ENCODE data around the gene TRIML1. TPM values are rescaled to one million over a fixed set of nuclear protein-coding genes. Genes with fewer than 3 reads are reported as not detected.

The TRIML1 gene
- total RNA-seq, 1 donor from 2014 or later = not detected

DNA sequence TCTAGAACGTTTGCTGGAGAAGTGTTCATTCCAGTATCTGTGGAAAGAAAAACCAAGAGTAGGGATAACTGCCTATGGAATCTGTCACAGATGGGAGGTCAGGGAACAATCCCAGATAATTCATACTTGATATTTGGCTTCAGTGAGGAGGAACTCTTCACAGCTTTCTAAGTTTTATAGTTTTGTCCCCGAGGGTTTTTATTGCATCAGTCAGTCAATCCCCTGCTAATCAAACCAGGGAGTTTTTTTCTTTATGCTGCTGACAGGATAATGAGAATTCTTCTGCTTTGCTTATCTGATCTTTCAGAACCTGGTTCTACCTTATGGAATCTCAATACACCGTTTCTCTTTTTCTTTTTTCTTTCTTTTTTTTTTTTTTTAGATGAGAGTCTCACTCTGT is 29.2 kb upstream of the TRIML1 start:
- Mint-ChIP-seq H3K27me3 (ENCODE audit: low read depth) (no peaks in the 10 kb centered on the region), H3K36me3 (ENCODE audit: low read depth) (no peaks in the 10 kb centered on the region), H3K4me3 (ENCODE audit: unreplicated experiment) (no peak overlapping the region), H3K4me1 (ENCODE audit: low read depth) (peaks cover 37% of the 10 kb centered on the region), H3K27ac (ENCODE audit: unreplicated experiment) (peak overlapping the region; percentile 24), H3K9me3 (ENCODE audit: low read depth) (no peaks in the 10 kb centered on the region)
- DNase-seq (ENCODE audit: low spot score) = no peak
- TF ChIP-seq, protein P1, sequence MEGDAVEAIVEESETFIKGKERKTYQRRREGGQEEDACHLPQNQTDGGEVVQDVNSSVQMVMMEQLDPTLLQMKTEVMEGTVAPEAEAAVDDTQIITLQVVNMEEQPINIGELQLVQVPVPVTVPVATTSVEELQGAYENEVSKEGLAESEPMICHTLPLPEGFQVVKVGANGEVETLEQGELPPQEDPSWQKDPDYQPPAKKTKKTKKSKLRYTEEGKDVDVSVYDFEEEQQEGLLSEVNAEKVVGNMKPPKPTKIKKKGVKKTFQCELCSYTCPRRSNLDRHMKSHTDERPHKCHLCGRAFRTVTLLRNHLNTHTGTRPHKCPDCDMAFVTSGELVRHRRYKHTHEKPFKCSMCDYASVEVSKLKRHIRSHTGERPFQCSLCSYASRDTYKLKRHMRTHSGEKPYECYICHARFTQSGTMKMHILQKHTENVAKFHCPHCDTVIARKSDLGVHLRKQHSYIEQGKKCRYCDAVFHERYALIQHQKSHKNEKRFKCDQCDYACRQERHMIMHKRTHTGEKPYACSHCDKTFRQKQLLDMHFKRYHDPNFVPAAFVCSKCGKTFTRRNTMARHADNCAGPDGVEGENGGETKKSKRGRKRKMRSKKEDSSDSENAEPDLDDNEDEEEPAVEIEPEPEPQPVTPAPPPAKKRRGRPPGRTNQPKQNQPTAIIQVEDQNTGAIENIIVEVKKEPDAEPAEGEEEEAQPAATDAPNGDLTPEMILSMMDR (IDR thresholded peaks at IDR 0.05) = no peak

DNA sequence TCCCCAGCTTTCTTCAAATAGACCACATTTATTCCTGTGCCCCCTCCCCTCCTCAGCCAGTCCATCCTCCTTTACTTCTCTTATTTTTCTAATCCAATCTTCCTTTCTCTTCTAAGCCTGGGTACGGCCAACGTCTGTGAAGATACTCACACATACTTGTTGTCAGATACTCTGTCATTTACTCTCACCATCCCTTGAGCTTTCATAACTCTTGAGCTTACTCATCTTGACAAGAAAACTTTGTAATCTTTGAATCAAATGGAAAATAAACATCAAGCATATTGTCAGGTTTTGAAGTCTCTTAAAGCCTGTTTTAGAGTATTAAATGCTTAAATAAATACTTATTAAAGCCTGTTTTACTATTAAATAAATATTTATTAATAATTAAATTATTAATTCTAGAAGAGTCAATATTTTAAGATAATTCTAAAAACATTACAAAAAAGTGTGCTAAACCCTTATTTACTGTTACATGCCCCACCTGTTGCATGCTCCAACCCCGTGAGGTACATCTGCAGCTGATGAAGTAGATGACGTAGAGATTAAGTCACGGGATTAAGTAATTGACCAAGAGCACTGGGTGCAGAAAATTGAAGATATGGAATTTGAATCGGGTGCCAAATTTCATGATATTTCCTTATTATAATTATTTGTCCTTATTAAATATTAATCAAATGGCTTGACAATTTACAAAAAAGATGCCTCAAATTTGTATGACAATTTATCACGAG is 28.3 kb upstream of the TRIML1 start:
- no peak for DNase-seq (ENCODE audit: low spot score)
- H3K9me3 Mint-ChIP-seq (ENCODE audit: low read depth) = no peaks in the 10 kb centered on the region
- no peak overlapping the region for H3K4me3 Mint-ChIP-seq (ENCODE audit: unreplicated experiment)
- H3K27ac Mint-ChIP-seq (ENCODE audit: unreplicated experiment) = peak overlapping the region; percentile 45
- TF ChIP-seq, protein P1 (IDR thresholded peaks at IDR 0.05) = no peak
- no peaks in the 10 kb centered on the region for H3K27me3 Mint-ChIP-seq (ENCODE audit: low read depth)
- peaks cover 37% of the 10 kb centered on the region for H3K4me1 Mint-ChIP-seq (ENCODE audit: low read depth)
- H3K36me3 Mint-ChIP-seq (ENCODE audit: low read depth) = no peaks in the 10 kb centered on the region

DNA sequence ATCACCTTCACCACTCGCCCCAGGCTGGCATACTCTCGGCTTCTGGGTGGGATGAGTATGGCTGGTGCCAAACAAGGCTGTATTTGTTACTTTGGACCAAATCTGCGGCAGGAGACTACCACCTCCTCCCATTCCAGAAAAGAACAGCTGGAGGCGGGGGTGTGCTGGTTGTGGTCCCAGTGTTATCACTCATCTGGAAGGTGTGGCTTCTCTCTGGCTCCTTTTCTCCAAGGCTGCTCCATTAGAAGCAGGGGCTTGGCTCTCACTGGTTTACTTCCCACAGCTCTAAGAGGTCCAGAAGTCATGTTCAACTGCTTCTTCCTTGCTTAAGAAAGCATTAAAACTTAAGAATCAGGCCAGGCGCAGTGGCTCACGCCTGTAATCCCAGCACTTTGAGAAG is 27.3 kb upstream of the TRIML1 start:
- no peak overlapping the region for H3K27ac Mint-ChIP-seq (ENCODE audit: unreplicated experiment)
- no peak for DNase-seq (ENCODE audit: low spot score)
- H3K27me3 Mint-ChIP-seq (ENCODE audit: low read depth) = no peaks in the 10 kb centered on the region
- H3K4me3 Mint-ChIP-seq (ENCODE audit: unreplicated experiment) = no peak overlapping the region
- H3K9me3 Mint-ChIP-seq (ENCODE audit: low read depth) = no peaks in the 10 kb centered on the region
- peaks cover 37% of the 10 kb centered on the region for H3K4me1 Mint-ChIP-seq (ENCODE audit: low read depth)
- TF ChIP-seq, protein P1 (IDR thresholded peaks at IDR 0.05) = no peak
- H3K36me3 Mint-ChIP-seq (ENCODE audit: low read depth) = no peaks in the 10 kb centered on the region

DNA sequence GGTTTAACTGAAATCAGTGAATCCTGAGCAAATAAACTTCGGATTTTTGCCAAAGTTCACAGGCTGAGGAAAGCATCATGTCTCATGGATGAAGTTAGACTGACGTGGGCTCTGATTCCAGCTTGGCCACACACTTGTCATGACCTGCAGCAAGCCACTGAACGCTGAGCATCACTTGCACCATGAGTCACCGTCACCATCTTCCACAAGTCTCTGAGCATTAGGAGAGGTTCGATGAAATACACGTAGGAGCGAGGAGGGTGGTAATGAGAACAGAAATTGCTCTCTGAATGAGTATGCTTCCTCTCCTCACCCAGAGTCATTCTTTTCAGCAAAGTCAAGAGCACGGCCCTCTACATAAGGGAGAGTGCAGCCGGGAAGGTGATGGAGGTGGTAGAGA is 26.1 kb upstream of the TRIML1 start:
- Mint-ChIP-seq H3K27me3 (ENCODE audit: low read depth) (no peaks in the 10 kb centered on the region), H3K9me3 (ENCODE audit: low read depth) (no peaks in the 10 kb centered on the region), H3K4me1 (ENCODE audit: low read depth) (peaks cover 28% of the 10 kb centered on the region), H3K4me3 (ENCODE audit: unreplicated experiment) (no peak overlapping the region), H3K27ac (ENCODE audit: unreplicated experiment) (no peak overlapping the region), H3K36me3 (ENCODE audit: low read depth) (no peaks in the 10 kb centered on the region)
- DNase-seq (ENCODE audit: low spot score) = no peak
- TF ChIP-seq, protein P1 (IDR thresholded peaks at IDR 0.05) = no peak

DNA sequence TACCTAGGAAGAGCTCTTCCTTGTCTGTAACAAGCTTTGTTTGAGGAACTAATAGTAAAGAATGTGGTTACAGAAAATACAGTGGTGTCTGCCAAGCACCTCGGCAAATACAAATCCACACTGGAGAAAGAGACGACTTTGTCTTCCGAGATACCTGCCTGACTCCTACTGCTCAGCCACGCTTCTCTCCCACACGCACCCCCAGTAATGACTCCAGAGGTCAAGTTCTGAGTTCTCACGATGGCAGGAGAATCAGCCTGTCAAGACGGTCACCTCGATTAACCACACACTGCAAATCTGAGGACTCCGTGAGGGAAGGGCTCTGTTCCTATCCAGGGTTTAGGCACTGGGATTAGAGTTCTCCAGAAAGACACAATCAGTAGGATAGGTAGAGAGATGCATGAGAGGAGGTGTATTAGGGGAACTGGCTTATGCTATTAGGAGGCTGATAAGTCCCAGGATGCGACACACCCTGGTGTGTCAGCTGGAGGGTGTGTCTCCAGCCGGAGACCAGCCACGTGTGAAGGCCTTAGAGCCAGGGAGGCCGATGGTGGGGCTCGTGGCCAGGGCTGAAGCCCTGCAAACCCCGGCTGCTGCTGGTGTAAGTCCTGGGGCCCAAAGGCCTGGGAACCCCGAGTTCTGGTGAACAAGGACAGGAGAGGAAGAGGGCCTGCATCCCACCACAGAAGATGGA is 21.5 kb upstream of the TRIML1 start:
- Mint-ChIP-seq H3K4me1 (ENCODE audit: low read depth) (no peaks in the 10 kb centered on the region), H3K27me3 (ENCODE audit: low read depth) (no peaks in the 10 kb centered on the region), H3K27ac (ENCODE audit: unreplicated experiment) (no peak overlapping the region), H3K36me3 (ENCODE audit: low read depth) (no peaks in the 10 kb centered on the region), H3K4me3 (ENCODE audit: unreplicated experiment) (no peak overlapping the region), H3K9me3 (ENCODE audit: low read depth) (no peaks in the 10 kb centered on the region)
- no peak for DNase-seq (ENCODE audit: low spot score)
- TF ChIP-seq, protein P1 (IDR thresholded peaks at IDR 0.05) = no peak

Data from chondrocyte (in vitro differentiated cells).